PC-9 (cell line): Measurements from ENCODE around the gene BCAR3. TPM values are rescaled to one million over a fixed set of nuclear protein-coding genes. Genes with fewer than 3 reads are reported as not detected.
A peak's percentile ranks its signal among the peaks of the same experiment; 100 is the strongest.

ENCODE experiments used
- BruUV-seq: library from RNA; stranded (reverse); fragments of 400-500 nt; replicated peaks from 2 replicates; lab custom pipeline; 2021; lab: Mats Ljungman, UMichigan
- CTCF ChIA-PET: fragments of 300-600 bp; sonication (Branson Sonifier 250); formaldehyde crosslinking; loops from one replicate; lab custom pipeline; 2022; ENCODE audit warnings: antibody characterized with exemption; lab: Charles Lee
- POLR2A ChIA-PET: fragments of 300-600 bp; sonication (Branson Sonifier 250); formaldehyde crosslinking; loops from one replicate; lab custom pipeline; 2022; ENCODE audit warnings: antibody characterized with exemption; ENCODE audit not compliant: unreplicated experiment; lab: Charles Lee
- DNase-seq, 2 experiments: peaks; one replicate each; pipeline versions ENCODE4 v3.0.0 to v3.0.0-alpha.2; 2015 to 2022; ENCODE audit warnings: mixed read lengths in 1 of 2
- H2AFZ ChIP-seq: fragments of 200-600 bp; sonication (generic); 2 replicates; pipeline ENCODE4 v1.8.1; 2017; ENCODE audit warnings: antibody characterized with exemption
- H3F3A ChIP-seq: fragments of 200-600 bp; sonication (generic); 2 replicates; pipeline ENCODE4 v1.8.1; 2017; ENCODE audit warnings: antibody characterized with exemption, mild to moderate bottlenecking, low read depth; ENCODE audit not compliant: insufficient read depth
- H3K27ac ChIP-seq: fragments of 200-600 bp; sonication (generic); 2 replicates; pipeline ENCODE4 v1.6.1; 2016; ENCODE audit warnings: mixed run types
- H3K27me3 ChIP-seq: fragments of 200-600 bp; sonication (generic); 2 replicates; pipeline ENCODE4 v1.6.1; 2016; ENCODE audit warnings: low read depth, mixed run types; ENCODE audit not compliant: insufficient read depth
- H3K36me3 ChIP-seq: fragments of 200-600 bp; sonication (generic); 2 replicates; pipeline ENCODE4 v1.6.1; 2016; ENCODE audit warnings: low read depth, mixed run types
- H3K4me1 ChIP-seq: fragments of 200-600 bp; sonication (generic); replicated peaks from 2 replicates; pipeline ENCODE4 v1.6.1; 2016; ENCODE audit warnings: mixed run types; ENCODE audit not compliant: insufficient read depth
- H3K4me2 ChIP-seq: fragments of 200-600 bp; sonication (generic); 2 replicates; pipeline ENCODE4 v1.6.1; 2017; ENCODE audit warnings: mixed run types
- H3K4me3 ChIP-seq: fragments of 200-600 bp; sonication (generic); 2 replicates; pipeline ENCODE4 v1.6.1; 2016; ENCODE audit warnings: mixed run types
- H3K79me2 ChIP-seq: fragments of 200-600 bp; sonication (generic); 2 replicates; pipeline ENCODE4 v1.6.1; 2017; ENCODE audit warnings: low read depth, mixed run types
- H3K9me2 ChIP-seq: fragments of 200-600 bp; sonication (generic); 2 replicates; pipeline ENCODE4 v1.8.1; 2017; ENCODE audit warnings: mild to moderate bottlenecking; ENCODE audit not compliant: insufficient read depth
- H3K9me3 ChIP-seq: fragments of 200-600 bp; sonication (generic); 2 replicates; pipeline ENCODE4 v1.8.1; 2016; ENCODE audit warnings: low read depth; ENCODE audit not compliant: insufficient read depth
- H4K20me1 ChIP-seq: fragments of 200-600 bp; sonication (generic); 2 replicates; pipeline ENCODE4 v1.8.1; 2017; ENCODE audit not compliant: insufficient read depth
- CTCF ChIP-seq: fragments of 200-600 bp; sonication (generic); conservative IDR thresholded peaks from 2 replicates; pipeline ENCODE4 v1.6.1; 2017; ENCODE audit warnings: mixed run types, antibody characterized with exemption, mild to moderate bottlenecking, moderate library complexity
- EZH2 ChIP-seq: fragments of 200-600 bp; sonication (generic); IDR thresholded peaks from 2 replicates; pipeline ENCODE4 v1.8.0; 2017; ENCODE audit warnings: antibody characterized with exemption, low read depth
- intact Hi-C: fragments of 100-400 bp; cut with micrococcal nuclease; formaldehyde crosslinking; loops from one replicate; pipeline ENCODE4 v1.10.0; 2022; ENCODE audit not compliant: unreplicated experiment
- total RNA-seq: library from RNA; stranded (reverse); gene quantifications from 2 replicates; pipeline ENCODE4 v1.2.3, GENCODE V29; 2021

BCAR3 gene
- total RNA-seq, 1 experiment from 2014 or later: 70.0 TPM

GRCh38 chr1:93588206-93588605 is 93.4 kb downstream of the BCAR3 start:
- Histone ChIP-seq H3K4me1 (peaks cover 92% of the 10 kb centered on the region), H3K27me3 (no peaks in the 10 kb centered on the region), H2AFZ (no peak overlapping the region), H3K9me3 (no peaks in the 10 kb centered on the region), H3K9me2 (no peaks in the 10 kb centered on the region), H3K4me3 (no peak overlapping the region), H3K79me2 (peaks cover 90% of the 10 kb centered on the region), H3K36me3 (peaks cover 85% of the 10 kb centered on the region), H3F3A (peaks cover 97% of the 10 kb centered on the region), H3K4me2 (no peak overlapping the region), H4K20me1 (peaks cover 96% of the 10 kb centered on the region), H3K27ac (peak overlapping the region; percentile 83)
- TF ChIP-seq EZH2: no peak
- no peak for TF ChIP-seq CTCF
- no peak for DNase-seq
- ChIA-PET CTCF (no interaction called here), POLR2A (no interaction called here)
- BruUV-seq: no TSS peak
- intact Hi-C loops: loop anchor here (5.0 kb wide), 1 partner anchor 94 kb away; the partner anchor contains the start of gene BCAR3

GRCh38 chr1:93587354-93587753 is 94.3 kb downstream of the BCAR3 start:
- Histone ChIP-seq H3K36me3 (peaks cover 87% of the 10 kb centered on the region), H3K79me2 (peaks cover 90% of the 10 kb centered on the region), H3K9me3 (no peaks in the 10 kb centered on the region), H3K4me2 (0 out of 2 replicates have a peak overlapping the region, but pooled peaks have one; percentile 1), H3K4me1 (peaks cover 92% of the 10 kb centered on the region), H3F3A (peaks cover 97% of the 10 kb centered on the region), H3K9me2 (no peaks in the 10 kb centered on the region), H2AFZ (no peak overlapping the region), H3K27me3 (no peaks in the 10 kb centered on the region), H4K20me1 (peaks cover 95% of the 10 kb centered on the region), H3K4me3 (no peak overlapping the region), H3K27ac (peak overlapping the region; percentile 83)
- ChIA-PET POLR2A (no interaction called here), CTCF (no interaction called here)
- intact Hi-C loops: loop anchor here (5.0 kb wide), 1 partner anchor 95 kb away; the partner anchor contains the start of gene BCAR3
- TF ChIP-seq EZH2 (no peak), CTCF (no peak)
- DNase-seq: no peak
- BruUV-seq: no TSS peak

GRCh38 chr1:93585059-93585966 is 96.3 kb downstream of the BCAR3 start:
- peak overlapping the region; percentile 75 for H3K4me2 ChIP-seq
- peaks cover 97% of the 10 kb centered on the region for H3F3A ChIP-seq
- peaks cover 88% of the 10 kb centered on the region for H3K36me3 ChIP-seq
- peak overlapping the region; percentile 33; the same call in 1 of the 2 replicates for H3K4me3 ChIP-seq
- H3K9me3 ChIP-seq: no peaks in the 10 kb centered on the region
- H2AFZ ChIP-seq: no peak overlapping the region
- H3K4me1 ChIP-seq: peaks cover 98% of the 10 kb centered on the region
- peak; percentile 99 to 100 for DNase-seq
- H3K79me2 ChIP-seq: peaks cover 90% of the 10 kb centered on the region
- POLR2A ChIA-PET: interaction anchor here (0.5 to 0.7 kb wide), 4 partner anchors 26 to 242 kb away, joined by 3 to 11 read pairs (median 6); no protein-coding TSS in a partner anchor
- CTCF ChIA-PET: no interaction called here
- peak overlapping the region; percentile 83 for H3K27ac ChIP-seq
- H3K9me2 ChIP-seq: no peaks in the 10 kb centered on the region
- TF ChIP-seq EZH2 (no peak), CTCF (no peak)
- intact Hi-C loops: loop anchor here (1.0 to 5.0 kb wide), 5 partner anchors 30 to 261 kb away; partner anchors contain the start of genes BCAR3 and FNBP1L
- no peaks in the 10 kb centered on the region for H3K27me3 ChIP-seq
- BruUV-seq: no TSS peak
- H4K20me1 ChIP-seq: peaks cover 93% of the 10 kb centered on the region
